ENCODE data around the gene CELA2A.
A peak's percentile ranks its signal among the peaks of the same experiment; 100 is the strongest.
"Not testable (repeated sequence)": the region's sequence is repeated elsewhere in the genome, so short reads cannot be mapped to it uniquely, and the experiment has no call there.

CELA2A gene

GRCh38 chr1:15433471-15433870, 23.1 kb upstream of the CELA2A start:
- H3K4me1 Mint-ChIP-seq: no peaks in the 10 kb centered on the region
- no peak overlapping the region for H3K27ac Mint-ChIP-seq
- no peaks in the 10 kb centered on the region for H3K9me3 Mint-ChIP-seq
- no peak overlapping the region for H3K4me3 Mint-ChIP-seq
- no peaks in the 10 kb centered on the region for H3K27me3 Mint-ChIP-seq
- no peaks in the 10 kb centered on the region for H3K36me3 Mint-ChIP-seq

DNA sequence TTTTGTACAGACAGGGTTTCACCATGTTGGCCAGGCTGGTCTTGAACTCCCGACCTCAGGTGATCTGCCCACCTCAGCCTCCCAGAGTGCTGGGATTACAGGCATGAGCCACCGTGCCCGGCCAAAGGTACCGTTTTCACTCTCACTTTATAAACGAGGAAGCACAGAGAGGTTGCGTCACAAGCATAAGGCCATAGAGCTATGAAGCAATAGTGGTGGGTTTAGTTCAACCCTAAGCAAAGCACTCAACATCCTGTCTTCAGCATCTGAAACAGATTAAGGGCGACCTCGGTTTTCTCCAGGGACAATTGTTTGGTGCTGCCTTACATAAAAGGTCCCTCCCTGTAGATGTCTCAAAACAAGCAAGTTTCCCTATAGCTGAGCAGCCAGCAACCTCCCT, 21.8 kb upstream of the CELA2A start:
- H3K27ac Mint-ChIP-seq, H3K27me3 Mint-ChIP-seq, H3K4me3 Mint-ChIP-seq, H3K9me3 Mint-ChIP-seq, H3K36me3 Mint-ChIP-seq, H3K4me1 Mint-ChIP-seq: not testable (repeated sequence)

DNA sequence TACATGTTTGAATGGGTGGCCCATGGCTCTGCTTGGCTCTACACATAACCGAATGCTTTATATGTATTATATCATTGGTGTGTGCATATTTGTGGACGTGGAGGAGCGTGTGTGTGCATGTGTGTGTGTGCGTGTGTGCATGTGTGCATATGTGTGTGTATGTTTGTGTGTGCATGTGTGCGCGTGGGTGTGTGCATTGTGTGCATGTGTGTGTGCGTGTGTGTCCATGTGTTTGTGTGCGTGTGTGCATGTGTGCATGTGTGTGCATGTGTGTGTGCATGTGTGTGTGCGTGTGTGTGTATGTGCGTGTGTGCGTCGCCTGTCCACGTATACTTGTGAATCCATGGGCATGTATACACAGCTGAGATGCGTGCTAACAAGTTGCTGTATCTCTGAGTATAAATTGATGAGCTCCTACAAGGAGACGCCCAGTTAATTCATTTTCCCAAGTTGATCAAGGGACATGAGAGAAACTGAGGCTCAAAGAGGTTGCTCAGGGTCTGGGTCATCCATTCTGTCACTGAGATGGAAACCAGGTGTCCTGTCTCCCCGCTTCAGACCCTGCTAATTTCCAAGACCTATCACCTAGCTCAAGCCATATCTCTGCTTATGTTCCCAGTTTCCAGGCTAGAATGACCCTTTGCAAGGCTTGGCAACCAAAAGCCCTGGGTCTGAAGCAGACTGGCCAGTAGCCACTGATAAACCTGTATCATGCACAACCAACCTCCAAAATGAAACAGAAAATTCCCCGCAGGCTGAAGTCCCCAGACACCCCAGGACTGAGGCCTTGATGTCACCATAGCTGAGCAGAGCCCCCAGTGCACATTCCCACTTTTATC, 21.1 kb upstream of the CELA2A start:
- no peak overlapping the region for H3K4me3 Mint-ChIP-seq
- H3K27ac Mint-ChIP-seq: peak overlapping the region; percentile 14
- no peaks in the 10 kb centered on the region for H3K27me3 Mint-ChIP-seq
- no peaks in the 10 kb centered on the region for H3K36me3 Mint-ChIP-seq
- H3K9me3 Mint-ChIP-seq: no peaks in the 10 kb centered on the region
- H3K4me1 Mint-ChIP-seq: no peaks in the 10 kb centered on the region

- H3K27me3 Mint-ChIP-seq: no peaks in the 10 kb centered on the region
- no peak overlapping the region for H3K27ac Mint-ChIP-seq
- H3K4me1 Mint-ChIP-seq: no peaks in the 10 kb centered on the region
- no peak overlapping the region for H3K4me3 Mint-ChIP-seq
- H3K9me3 Mint-ChIP-seq: no peaks in the 10 kb centered on the region
- no peaks in the 10 kb centered on the region for H3K36me3 Mint-ChIP-seq
Measured at GRCh38 chr1:15436881-15437442, 19.6 kb upstream of the CELA2A start.

DNA sequence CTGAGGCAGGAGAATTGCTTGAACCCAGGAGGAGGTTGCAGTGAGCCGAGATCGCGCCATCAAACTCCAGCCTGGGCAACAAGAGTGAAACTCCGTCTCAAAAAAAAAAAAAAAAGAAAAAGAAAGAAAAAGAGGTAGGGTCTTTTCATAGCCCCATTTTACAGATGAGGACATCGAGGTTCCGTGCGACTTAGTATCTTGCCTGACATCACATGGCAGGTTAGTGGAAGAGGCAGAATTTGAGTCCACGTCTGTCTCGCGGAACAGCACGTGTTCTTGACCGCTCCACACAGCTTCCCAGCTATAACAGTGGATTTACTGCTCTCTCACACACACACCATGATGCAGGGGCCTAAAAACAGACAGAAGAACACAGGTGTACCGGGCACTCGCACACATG, 17.2 kb upstream of the CELA2A start:
- Mint-ChIP-seq H3K9me3 (no peaks in the 10 kb centered on the region), H3K27me3 (no peaks in the 10 kb centered on the region), H3K4me3 (no peak overlapping the region), H3K27ac (no peak overlapping the region), H3K36me3 (no peaks in the 10 kb centered on the region), H3K4me1 (no peaks in the 10 kb centered on the region)

- Mint-ChIP-seq H3K27me3 (no peaks in the 10 kb centered on the region), H3K4me3 (no peak overlapping the region), H3K27ac (no peak overlapping the region), H3K9me3 (no peaks in the 10 kb centered on the region), H3K36me3 (no peaks in the 10 kb centered on the region), H3K4me1 (no peaks in the 10 kb centered on the region)
Measured at GRCh38 chr1:15440357-15440756, 16.2 kb upstream of the CELA2A start.

- Mint-ChIP-seq H3K27me3 (no peaks in the 10 kb centered on the region), H3K4me1 (no peaks in the 10 kb centered on the region), H3K36me3 (no peaks in the 10 kb centered on the region), H3K9me3 (no peaks in the 10 kb centered on the region), H3K4me3 (no peak overlapping the region), H3K27ac (no peak overlapping the region)
Measured at GRCh38 chr1:15441247-15441646, 15.3 kb upstream of the CELA2A start.

DNA sequence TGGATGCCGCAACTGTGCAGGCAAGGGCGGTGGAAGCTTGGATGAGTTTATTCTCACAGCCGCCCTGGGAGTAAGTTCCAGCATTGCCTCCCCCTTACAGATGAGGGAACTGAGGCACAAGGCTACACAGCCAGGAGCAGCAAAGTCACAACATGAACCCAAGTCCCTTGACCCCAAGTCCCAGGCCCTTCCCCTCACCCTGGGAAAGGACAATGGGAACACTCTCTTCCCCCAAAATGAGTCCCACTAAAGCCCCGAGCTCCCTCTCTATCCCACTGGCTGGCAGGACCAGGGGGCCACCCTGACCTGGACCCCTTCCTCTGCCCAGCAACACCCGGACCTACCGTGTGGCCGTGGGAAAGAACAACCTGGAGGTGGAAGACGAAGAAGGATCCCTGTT, 14.4 kb upstream of the CELA2A start:
- Mint-ChIP-seq H3K36me3 (no peaks in the 10 kb centered on the region), H3K27me3 (peaks cover under 1% of the 10 kb centered on the region), H3K4me3 (no peak overlapping the region), H3K4me1 (no peaks in the 10 kb centered on the region), H3K9me3 (no peaks in the 10 kb centered on the region), H3K27ac (no peak overlapping the region)

- Mint-ChIP-seq H3K9me3 (no peaks in the 10 kb centered on the region), H3K27ac (no peak overlapping the region), H3K4me3 (no peak overlapping the region), H3K27me3 (peaks cover 4% of the 10 kb centered on the region), H3K36me3 (no peaks in the 10 kb centered on the region), H3K4me1 (no peaks in the 10 kb centered on the region)
Measured at GRCh38 chr1:15442759-15443158, 13.8 kb upstream of the CELA2A start.

GRCh38 chr1:15443281-15443680, 13.3 kb upstream of the CELA2A start:
- Mint-ChIP-seq H3K27me3 (peaks cover 5% of the 10 kb centered on the region), H3K27ac (no peak overlapping the region), H3K36me3 (no peaks in the 10 kb centered on the region), H3K9me3 (no peaks in the 10 kb centered on the region), H3K4me3 (no peak overlapping the region), H3K4me1 (no peaks in the 10 kb centered on the region)

DNA sequence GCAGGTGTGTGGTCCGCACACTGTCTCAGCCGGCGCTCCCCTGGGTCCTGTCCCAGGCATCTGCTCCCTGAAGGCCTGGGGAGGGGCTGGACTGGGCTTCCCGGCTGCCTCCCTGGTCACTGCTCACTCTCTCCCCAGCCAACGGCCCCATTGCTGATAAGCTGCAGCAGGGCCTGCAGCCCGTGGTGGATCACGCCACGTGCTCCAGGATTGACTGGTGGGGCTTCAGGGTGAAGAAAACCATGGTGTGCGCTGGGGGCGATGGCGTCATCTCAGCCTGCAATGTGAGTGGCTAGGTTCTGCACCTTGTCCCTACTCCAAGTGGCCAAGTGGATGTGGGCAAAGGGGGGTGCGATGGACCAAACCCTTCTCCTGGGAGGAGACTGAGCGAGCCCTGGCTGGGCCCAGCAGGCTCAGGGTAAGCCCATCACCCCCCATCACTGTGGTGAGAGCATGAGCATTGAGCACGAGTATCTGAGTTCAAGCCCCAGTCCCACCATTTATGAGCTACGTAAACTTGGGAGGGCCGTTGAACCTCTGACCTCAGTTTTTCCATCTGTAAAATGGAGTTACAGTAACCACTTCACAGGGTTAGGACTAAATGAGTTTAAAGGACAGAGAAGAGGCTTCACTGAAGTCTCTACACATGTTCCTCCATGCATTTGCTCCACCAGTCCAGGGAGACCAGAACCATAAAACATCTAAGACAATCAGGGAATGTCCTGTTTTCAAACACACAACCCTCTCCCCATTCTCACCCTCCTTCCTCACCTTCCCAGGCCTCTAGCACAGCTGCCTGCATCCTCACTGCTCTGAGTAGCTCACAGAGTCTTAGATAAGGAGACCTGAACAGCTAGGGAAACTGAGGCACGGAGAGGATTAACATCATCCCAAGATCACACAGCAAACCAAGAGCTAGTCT, 11.8 kb upstream of the CELA2A start:
- Mint-ChIP-seq H3K4me3 (no peak overlapping the region), H3K36me3 (no peaks in the 10 kb centered on the region), H3K27me3 (peaks cover 5% of the 10 kb centered on the region), H3K4me1 (no peaks in the 10 kb centered on the region), H3K27ac (peak overlapping the region; percentile 30), H3K9me3 (no peaks in the 10 kb centered on the region)

DNA sequence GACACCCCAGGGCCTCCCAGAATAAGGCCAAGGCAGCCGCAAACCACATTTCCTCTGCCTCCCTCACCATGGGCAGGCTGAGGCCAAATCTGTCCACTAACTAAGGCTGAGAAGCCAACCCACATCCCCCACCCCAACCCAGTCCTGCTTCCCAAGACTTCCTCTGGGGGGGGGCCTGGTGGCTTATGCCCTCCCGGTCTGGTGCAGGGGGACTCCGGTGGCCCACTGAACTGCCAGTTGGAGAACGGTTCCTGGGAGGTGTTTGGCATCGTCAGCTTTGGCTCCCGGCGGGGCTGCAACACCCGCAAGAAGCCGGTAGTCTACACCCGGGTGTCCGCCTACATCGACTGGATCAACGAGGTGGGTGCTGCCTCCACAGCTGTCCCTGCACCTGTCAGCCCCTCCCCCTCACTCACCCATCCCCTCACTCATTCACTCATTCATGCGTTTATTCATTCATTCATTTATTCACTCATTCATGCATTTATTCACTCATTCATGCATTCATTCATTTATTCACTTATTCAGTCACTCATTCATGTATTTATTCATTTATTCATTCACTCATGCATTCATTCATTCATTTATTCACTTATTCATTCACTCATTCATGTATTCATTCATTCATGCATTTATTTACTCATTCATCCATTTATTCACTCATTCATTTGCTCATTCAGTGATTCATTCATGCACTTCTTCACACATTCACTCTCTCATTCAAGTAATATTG, 11.0 kb upstream of the CELA2A start:
- Mint-ChIP-seq H3K27me3 (peaks cover 5% of the 10 kb centered on the region), H3K9me3 (no peaks in the 10 kb centered on the region), H3K27ac (peak overlapping the region; percentile 13)

GRCh38 chr1:15446212-15446611, 10.3 kb upstream of the CELA2A start:
- H3K36me3 Mint-ChIP-seq: no peaks in the 10 kb centered on the region
- H3K9me3 Mint-ChIP-seq: no peaks in the 10 kb centered on the region
- H3K4me3 Mint-ChIP-seq: no peak overlapping the region
- H3K4me1 Mint-ChIP-seq: no peaks in the 10 kb centered on the region
- H3K27me3 Mint-ChIP-seq: peaks cover 5% of the 10 kb centered on the region
- H3K27ac Mint-ChIP-seq: peak overlapping the region; percentile 13

More for the DNA sequence above, 11.0 kb upstream of the CELA2A start:
- H3K4me1 Mint-ChIP-seq: no peaks in the 10 kb centered on the region
- H3K4me3 Mint-ChIP-seq: no peak overlapping the region
- no peaks in the 10 kb centered on the region for H3K36me3 Mint-ChIP-seq

DNA sequence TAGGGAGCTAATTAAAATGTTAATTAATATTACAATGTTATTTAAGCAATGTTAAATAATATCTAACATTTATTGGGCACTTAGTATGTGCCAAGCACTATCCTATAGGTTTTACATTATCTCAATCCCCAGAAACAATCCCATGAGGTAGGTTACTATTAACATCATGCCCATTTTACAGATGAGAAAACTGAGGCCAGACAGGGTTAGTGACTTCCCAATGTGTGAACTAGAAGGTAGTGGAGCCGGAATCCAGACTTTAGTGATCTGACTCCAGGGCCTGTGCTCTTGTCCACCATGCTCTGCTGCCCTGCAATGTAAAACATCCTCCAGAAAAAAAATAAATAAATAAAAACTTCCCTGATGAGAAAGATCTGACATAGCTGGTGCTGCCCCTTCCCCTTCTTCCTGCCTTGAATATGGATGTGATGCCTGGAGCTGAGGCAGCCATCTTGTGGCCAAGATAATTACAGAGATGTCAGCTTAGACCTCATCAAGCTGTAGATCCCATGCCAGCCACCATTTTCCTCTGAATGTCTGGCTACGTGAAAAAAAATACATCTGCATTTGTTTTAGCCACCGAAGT, 7.6 kb upstream of the CELA2A start:
- H3K27ac Mint-ChIP-seq: no peak overlapping the region
- H3K4me1 Mint-ChIP-seq: no peaks in the 10 kb centered on the region
- no peak overlapping the region for H3K4me3 Mint-ChIP-seq

GRCh38 chr1:15449567-15449966, 7.0 kb upstream of the CELA2A start:
- Mint-ChIP-seq H3K27me3 (peaks cover 5% of the 10 kb centered on the region), H3K27ac (no peak overlapping the region), H3K36me3 (no peaks in the 10 kb centered on the region)

More for the DNA sequence above, 7.6 kb upstream of the CELA2A start:
- Mint-ChIP-seq H3K9me3 (no peaks in the 10 kb centered on the region), H3K36me3 (no peaks in the 10 kb centered on the region), H3K27me3 (peaks cover 5% of the 10 kb centered on the region)

More at GRCh38 chr1:15449567-15449966, 7.0 kb upstream of the CELA2A start:
- H3K9me3 Mint-ChIP-seq: no peaks in the 10 kb centered on the region
- no peaks in the 10 kb centered on the region for H3K4me1 Mint-ChIP-seq
- H3K4me3 Mint-ChIP-seq: no peak overlapping the region
